Activated CD8-positive, alpha-beta memory T cell treated with anti-CD3 and anti-CD28 coated beads, Interleukin-2, amount 50 U/mL, for 4 hours (primary cell): ENCODE measurements around the gene TAGLN.

ENCODE experiments used
- DNase-seq: peaks from one replicate; pipeline ENCODE4 v3.0.0-alpha.2; 2020

Gene TAGLN

DNA sequence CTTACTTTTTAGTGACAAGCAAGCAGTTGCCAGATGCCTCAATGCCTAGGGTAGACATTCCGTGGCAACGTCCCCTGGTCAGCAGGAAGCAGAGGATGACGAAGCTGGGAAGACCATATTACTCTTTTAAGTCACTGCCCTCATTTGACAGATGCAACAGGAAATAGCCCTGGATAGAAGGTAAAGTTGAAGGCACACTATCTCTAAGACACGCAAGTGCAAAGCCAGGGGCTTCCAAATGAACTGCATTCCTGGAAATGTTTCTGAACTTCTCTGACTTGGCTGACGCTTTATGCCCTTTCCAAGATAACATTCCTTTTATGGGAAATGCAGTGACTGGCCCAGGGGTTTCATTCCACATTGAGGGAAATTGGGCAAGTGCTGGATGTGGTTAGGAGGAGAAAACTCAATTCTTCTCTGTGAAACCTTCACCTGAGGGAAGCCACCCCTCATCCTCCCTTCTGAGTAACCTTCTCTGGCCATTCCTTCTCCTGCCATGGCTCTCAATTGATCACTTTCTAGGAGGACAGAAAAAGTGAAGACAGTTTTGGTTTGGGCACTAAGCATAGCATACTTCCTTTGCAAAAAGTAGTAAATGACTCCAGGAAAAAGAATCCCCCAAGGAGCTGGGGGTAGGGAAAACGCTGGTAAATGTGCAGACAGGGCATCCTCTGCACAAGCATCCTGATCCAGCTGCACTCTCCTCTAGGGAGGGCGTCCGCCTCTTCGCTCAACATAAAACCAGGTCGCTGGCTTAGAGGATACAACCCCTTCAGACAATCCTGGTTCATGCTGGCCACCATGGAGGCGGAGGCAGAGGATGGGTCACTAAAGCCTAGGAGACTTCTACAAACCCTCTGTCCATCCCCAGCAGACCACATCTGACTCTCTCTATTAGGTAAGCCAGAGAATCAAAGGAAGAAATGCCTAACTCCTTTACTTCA is 18.2 kb downstream of the TAGLN start:
- DNase-seq, result no peak

DNA sequence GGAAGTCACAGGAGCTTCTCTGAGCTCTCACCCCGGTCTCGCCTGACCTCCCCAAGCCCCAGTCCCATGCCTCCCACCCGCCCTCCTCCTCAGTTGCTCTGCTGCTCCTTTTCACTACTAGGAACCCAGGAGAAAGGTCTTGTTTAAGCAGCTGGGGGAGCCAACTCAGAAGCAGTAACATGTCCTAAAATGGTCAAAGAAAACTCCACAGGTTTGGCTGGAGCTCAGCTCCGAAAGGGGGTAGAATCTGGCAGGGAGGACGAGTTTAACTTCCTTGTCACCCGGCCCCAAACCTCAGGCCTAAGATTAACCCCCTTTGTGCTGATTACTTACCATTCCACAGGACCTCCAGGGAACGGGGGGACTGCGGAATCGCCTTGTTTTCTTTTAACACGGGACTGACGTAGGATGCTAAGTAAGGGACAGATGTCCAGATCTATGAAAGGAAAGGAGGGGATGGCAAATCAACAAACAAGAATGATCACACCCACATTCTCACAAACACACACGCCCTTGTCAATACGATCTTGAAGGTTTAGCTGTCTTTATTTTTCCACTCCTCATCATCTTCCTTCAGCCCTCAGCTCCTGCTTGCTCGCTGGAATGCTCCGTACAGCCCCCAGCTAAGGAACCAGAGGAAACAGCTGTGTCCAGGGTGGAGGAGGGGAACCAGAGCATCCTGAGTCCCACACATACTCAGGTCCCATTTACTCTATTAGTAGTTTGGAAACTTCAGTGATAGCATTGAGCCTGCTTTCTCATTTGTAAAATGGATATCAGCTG is 19.2 kb downstream of the TAGLN start:
- DNase-seq, result no peak

- DNase-seq, result no peak
These were observed 19.8 kb downstream of the TAGLN start for GRCh38 chr11:117219001-117219400.

DNA sequence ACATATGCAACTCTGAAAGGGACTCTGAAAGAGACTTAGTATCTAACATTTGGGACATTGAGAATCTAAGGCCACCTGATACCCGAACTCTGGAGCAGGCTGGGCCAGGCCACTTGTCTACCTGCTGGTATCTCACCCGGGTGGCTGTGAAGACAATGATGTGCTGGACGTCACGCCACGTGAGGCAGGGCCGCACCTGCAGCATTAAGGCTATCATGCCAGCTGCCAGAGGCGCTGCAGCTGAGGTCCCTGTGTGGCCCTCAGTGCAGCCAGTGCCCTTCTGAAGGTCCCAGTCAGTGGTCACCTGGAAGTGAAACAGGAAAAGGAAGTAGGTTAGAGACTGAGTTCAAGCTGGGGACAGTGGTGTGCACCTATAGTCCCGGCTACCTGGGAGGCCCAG is 20.3 kb downstream of the TAGLN start:
- no peak for DNase-seq

- DNase-seq, result no peak
These were observed 20.8 kb downstream of the TAGLN start for GRCh38 chr11:117219995-117220394.

DNA sequence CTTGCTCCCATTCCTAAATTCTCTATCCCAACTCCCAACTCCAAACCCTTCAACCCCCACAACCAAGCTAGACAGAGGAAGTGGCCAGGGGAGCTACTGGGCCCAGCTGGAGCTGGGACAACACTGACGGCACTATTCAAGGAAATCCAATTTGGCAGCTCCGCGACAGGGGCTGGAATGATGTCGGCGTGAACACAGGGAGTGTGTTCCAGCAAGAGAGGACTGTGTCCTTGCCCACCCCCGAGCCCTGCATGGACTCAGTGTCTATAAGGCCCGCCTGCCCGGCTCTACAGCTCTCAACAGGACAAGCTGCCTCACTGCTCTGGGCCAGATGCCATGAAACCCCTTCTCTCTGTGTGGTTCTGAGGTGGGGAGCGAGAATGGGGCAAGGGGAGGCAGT is 21.4 kb downstream of the TAGLN start:
- DNase-seq, result no peak

- no peak for DNase-seq
These were observed 22.0 kb downstream of the TAGLN start for GRCh38 chr11:117220999-117221774.

DNA sequence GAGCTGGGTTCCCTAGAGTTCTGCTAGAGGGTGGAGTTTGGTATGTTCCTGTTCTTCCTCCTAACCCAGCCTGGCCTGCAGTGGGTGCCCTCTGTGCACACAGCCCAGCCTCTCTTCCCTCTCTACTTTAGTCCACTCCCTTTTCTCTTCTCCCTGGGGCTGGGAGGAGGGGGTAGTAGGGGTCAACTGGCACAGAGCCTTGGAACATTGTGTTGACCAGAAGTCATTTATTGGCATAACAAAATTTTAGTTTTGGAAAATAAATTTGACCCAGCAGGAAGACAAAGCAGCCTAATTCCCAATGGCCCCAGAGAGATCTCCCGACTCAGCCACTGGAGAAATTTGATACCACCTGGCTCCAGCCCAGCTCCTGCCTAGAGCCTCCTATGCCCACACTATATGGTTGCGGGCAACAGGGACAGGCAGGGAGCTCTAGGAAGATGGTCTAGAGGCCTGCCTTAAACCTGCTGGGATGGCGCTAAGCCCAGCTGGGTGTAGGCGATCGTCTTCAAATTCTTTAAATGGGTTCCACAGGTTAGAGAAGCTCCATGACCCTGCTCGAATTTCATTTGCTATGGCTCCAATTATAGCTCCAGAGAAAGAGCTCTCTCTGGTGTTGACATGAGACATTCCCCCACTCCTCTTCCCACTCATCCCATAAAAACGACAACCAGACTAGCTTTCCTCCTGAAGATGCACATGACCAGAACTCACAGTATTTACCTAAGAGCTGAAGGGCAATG is 22.8 kb downstream of the TAGLN start:
- no peak for DNase-seq

DNA sequence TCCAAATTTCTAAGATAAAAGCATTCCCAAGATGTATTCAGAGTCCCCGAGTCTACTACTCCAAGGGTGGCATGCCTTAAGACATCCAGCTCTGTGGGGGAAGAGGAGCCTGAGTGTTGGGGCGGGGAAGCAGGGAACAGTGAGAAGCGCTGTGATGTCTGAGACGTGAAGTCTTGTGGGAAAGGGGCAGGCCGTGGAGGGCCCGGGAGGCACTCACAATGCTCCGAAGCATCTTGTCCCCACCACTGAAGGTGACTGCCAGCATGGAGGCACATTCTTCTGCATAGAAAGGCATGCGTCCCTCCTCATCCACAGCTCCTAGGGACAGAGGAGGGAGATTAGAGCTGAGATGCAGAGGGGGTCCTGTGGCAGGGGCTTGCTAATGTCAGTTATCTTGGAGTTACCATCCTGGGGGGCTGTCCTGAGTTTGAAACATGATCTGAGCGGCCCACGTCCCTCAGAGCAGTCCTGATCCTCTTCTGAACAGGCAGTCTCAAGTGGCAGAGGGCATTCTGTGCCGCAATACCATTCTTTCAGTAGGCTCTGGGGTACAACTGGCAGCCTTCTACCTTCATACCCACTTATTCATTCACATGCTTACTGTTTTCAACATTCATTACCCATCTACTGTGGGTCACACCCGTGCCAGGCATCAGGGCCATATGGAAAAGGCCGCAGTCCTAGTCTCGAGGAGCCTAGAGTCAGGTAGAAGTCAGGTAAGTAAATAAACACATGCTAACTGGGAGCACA is 24.0 kb downstream of the TAGLN start:
- DNase-seq, result no peak

DNA sequence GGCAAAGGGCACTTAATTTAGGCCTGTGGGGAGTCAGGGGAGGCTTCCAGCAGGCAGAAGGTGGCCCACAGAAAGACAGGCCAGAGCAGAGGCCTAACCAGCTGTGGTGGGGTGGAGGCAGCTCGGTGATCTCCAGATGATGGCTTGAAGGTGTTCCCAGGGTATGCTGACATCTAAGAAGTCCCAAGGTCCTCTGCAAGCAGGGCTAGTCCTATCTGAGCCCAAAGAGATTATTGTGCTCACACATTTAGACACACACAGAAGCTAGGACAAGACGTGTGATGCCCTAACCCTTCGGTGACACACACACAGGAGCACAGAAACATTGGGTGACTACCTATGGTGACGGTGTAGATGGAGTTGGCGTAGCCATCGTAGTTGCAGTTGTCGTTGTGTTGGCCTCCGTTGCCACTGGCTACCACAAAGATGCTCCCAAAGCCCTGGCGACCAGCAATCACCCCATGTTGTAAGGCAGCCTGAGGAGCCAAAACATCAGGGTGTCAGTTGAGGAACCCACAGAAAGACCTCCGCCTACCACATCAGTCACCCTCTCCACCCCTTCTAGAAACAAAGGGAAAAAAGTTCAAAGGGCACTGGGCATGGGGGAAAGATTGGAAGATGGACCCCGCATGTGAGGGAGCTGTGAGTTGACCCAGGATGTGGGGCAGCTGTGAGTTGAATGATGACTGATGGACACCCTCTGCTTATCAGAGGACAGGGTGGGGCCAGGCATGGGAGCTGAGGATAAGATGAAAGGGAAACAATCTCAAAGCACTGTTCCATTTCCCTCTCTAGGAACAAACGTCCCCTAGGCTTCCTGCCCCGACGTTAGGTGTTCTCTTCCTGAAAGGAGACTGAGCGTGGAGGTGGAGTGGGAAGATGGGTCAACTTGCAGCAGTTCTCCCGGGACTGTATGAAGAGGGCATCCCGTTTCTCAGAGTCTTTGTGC is 24.8 kb downstream of the TAGLN start:
- DNase-seq, result no peak

GRCh38 chr11:117225553-117226170 is 26.5 kb downstream of the TAGLN start:
- no peak for DNase-seq

DNA sequence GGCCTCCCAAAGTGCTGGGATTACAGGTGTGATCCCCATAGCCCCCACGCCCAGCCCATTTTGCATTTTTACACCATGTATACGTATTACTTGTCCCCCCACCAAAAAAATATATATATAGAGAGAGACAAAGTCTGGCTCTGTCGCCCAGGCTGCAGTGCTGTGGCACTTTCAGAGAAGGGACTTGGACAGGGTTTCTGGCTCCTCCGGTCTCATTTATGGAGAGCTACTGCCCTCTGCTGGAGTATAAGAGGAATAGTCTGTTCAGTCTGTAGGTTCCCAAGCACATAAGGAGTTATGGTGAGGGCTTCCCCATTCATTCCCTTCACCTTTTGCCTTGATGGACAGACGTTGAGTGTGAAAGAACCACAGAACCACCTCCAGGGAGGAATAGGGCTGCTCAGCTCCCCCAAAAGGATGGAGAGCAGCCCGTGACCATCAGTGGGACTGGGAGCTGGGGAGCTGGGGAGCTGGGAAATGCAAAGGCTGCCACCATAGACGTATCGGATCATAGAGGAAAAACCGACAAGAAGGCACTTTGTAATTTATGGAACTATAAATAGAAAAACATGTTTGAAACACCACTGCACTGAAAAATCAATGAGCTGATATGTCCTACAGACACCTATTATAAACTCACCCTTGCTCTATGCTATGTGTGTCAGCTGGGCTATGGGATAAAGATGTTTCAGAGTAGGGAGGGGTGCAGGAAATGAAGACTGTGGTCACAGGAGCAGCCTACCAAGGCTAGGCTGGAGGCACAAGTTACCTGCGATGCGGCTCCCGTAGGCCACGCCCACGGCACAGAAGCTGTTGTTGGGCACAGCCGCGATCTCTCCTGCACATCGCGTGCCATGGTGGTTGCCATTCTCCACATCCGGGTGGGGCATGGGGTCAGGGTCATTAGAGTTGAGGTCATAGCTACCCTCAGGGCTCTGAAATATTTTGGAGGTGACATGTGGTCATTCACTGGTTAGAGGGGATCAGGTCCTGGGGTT is 27.5 kb downstream of the TAGLN start:
- no peak for DNase-seq

DNA sequence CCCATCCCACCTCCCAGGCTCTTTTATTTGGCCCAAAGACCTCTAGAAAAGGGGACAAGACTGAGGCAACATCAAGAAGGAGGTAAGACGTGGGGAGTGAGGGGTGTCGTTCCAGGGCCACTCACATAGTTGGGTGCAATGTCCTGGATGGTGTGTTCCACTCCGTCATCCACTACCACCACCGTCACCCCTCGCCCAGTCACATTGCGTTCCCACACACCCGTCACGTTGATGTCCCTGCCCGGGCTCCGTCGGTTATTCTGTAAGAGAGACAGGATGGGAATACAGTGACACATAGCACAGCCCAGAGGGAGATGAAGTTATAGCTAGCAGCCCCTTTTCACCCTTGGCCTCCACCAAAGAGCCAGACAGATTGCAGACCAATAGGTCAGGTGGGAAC is 28.9 kb downstream of the TAGLN start:
- DNase-seq, result no peak

- no peak for DNase-seq
These were observed 30.2 kb downstream of the TAGLN start for GRCh38 chr11:117229411-117229810.

DNA sequence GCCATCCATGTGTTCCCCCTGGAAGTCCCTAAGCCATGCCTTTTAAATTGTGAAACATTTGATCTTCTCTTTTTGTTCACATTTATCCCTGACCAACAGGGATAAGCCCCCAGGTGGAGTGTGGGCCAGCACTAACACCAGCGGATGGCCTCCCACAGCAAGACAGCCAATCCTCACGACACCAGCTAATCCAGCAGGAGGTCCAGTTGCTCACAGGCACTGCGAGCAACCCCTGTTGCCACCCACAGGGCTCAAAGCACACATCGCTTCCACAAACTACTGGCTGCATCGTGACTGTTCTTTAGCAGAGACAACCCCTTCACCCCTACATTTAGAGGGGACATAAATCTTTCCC is 30.7 kb downstream of the TAGLN start:
- DNase-seq, result no peak

DNA sequence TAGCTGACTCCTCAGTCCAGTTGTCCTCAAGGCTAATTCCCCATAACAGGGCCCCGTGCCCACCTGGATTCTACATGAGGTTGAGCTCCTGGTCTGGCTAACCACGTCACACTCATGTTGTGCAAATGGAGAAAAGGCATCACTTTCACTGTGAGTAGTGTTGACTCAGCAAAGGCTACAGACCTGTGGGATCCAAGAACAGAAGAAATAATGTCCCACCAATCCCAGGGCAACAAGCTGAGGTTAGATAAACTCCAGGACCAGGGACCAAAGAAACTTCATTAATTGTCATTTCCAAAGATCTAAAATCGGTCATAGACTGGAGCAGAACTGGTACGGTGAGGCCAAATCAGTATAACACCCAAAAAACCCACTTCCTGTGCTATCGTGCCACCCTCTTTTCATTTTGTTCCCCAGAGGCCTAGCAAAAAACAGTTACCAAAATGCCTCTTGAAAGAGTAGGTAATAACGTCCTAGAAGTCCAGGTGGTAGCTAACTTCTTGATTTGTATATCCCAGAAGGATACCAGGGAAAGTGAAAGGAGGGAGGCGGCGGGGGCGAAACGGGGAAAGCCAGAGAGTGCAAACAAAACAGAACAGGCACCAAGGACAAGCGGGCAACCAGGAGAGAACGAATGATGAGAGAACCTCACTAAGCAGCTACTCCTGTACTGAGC is 31.3 kb downstream of the TAGLN start:
- peak; percentile 44 for DNase-seq

GRCh38 chr11:117230999-117231841 is 32.0 kb downstream of the TAGLN start:
- no peak for DNase-seq

- no peak for DNase-seq
These were observed 32.6 kb downstream of the TAGLN start, which contains the start of gene PCSK7 for GRCh38 chr11:117231842-117232091. Gene PCSK7 (minus strand): TSS chr11:117232073. CDS start chr11:117229844, 2,229 bp downstream.
